ENCODE data around the gene NCK2. TPM values are rescaled to one million over a fixed set of nuclear protein-coding genes. Genes with fewer than 3 reads are reported as not detected.

The NCK2 gene
- total and polyA plus RNA-seq, 2 of the 13 experiments (the other 11 are each of a cell fraction or from before 2014, with no cell fraction given), result 14.8 to 23.5 TPM

GRCh38 chr2:105744091-105744908, 412 bp upstream of the NCK2 start (continued):
- TF ChIP-seq E2F5 (CRISPR knock-in tag; conservative IDR thresholded peaks at IDR 0.05) (no peak), GATAD1 (CRISPR knock-in tag; IDR thresholded peaks at IDR 0.05) (no peak), PLRG1 (conservative IDR thresholded peaks at IDR 0.05) (no peak), ZSCAN20 (CRISPR knock-in tag; IDR thresholded peaks at IDR 0.05; ENCODE audit: borderline replicate concordance) (0 out of 2 replicates have a peak, but pooled peaks have one; percentile 3), FUBP1 (CRISPR knock-in tag; IDR thresholded peaks at IDR 0.05; ENCODE audit: borderline replicate concordance) (no peak), MIXL1 (CRISPR knock-in tag; IDR thresholded peaks at IDR 0.05) (no peak), TOE1 (CRISPR knock-in tag; IDR thresholded peaks at IDR 0.05) (no peak), SETDB1 (CRISPR knock-in tag; IDR thresholded peaks at IDR 0.05; ENCODE audit: borderline replicate concordance) (no peak), ARID2 (CRISPR knock-in tag; IDR thresholded peaks at IDR 0.05; ENCODE audit: borderline replicate concordance) (no peak), JUNB (CRISPR knock-in tag; IDR thresholded peaks at IDR 0.05; ENCODE audit: borderline replicate concordance) (no peak), EZH2 (conservative IDR thresholded peaks at IDR 0.05; ENCODE audit: low read depth, low read length) (0 out of 2 replicates have a peak, but pooled peaks have one; percentile 40), CBFB (CRISPR knock-in tag; IDR thresholded peaks at IDR 0.05) (no peak), ZFP37 (CRISPR knock-in tag; IDR thresholded peaks at IDR 0.05; ENCODE audit: borderline replicate concordance) (no peak), ZMYM3 (CRISPR knock-in tag; IDR thresholded peaks at IDR 0.05) (no peak), ZNF746 (CRISPR knock-in tag; IDR thresholded peaks at IDR 0.05) (no peak), ARNTL (CRISPR knock-in tag; IDR thresholded peaks at IDR 0.05) (no peak), CAMTA2 (CRISPR knock-in tag; IDR thresholded peaks at IDR 0.05; ENCODE audit: borderline replicate concordance) (no peak), MYC (CRISPR knock-in tag; IDR thresholded peaks at IDR 0.05; ENCODE audit: borderline replicate concordance) (no peak), SUZ12 (IDR thresholded peaks at IDR 0.05; ENCODE audit: low read depth, low read length) (no peak)

Data from HepG2 (cell line).